PC-3 (cell line): Measurements from ENCODE around the gene NR3C1. TPM values are rescaled to one million over a fixed set of nuclear protein-coding genes. Genes with fewer than 3 reads are reported as not detected.

Experiments
- ATAC-seq: fragments of 200-7000 bp; cut with Tn5 transposase; 2 replicates; pipeline ENCODE4 v1.9.1; 2020; ENCODE audit warnings: mild to moderate bottlenecking, moderate library complexity
- BruUV-seq: library from RNA; stranded (reverse); fragments of 400-500 nt; replicated peaks from 2 replicates; lab custom pipeline; 2021; lab: Mats Ljungman, UMichigan
- CTCF ChIA-PET: fragments of 300-600 bp; sonication (Branson Sonifier 250); formaldehyde crosslinking; loops from one replicate; lab custom pipeline; 2022; ENCODE audit warnings: antibody characterized with exemption; lab: Charles Lee
- POLR2A ChIA-PET: fragments of 300-600 bp; sonication (Branson Sonifier 250); formaldehyde crosslinking; loops from one replicate; lab custom pipeline; 2022; ENCODE audit warnings: antibody characterized with exemption; ENCODE audit not compliant: unreplicated experiment; lab: Charles Lee
- DNase-seq: peaks from one replicate; pipeline ENCODE4 v3.0.0-alpha.2; 2015
- H2AFZ ChIP-seq: fragments of 300-600 bp; sonication (generic); 2 replicates; pipeline ENCODE4 v1.6.0; 2016; ENCODE audit warnings: antibody characterized with exemption, low read length
- H3F3A ChIP-seq: fragments of 300-600 bp; sonication (generic); one replicate; pipeline ENCODE4 v1.6.0; 2017; ENCODE audit warnings: antibody characterized with exemption, low read length, control low read depth, mild to moderate bottlenecking; ENCODE audit not compliant: unreplicated experiment
- H3K27ac ChIP-seq: fragments of 300-600 bp; sonication (generic); 2 replicates; pipeline ENCODE4 v1.5.1; 2016; ENCODE audit warnings: mild to moderate bottlenecking, low read length
- H3K27me3 ChIP-seq: fragments of 300-600 bp; sonication (generic); 2 replicates; pipeline ENCODE4 v1.6.1; 2016; ENCODE audit warnings: low read length, mixed read lengths
- H3K36me3 ChIP-seq: fragments of 300-600 bp; sonication (generic); 2 replicates; pipeline ENCODE4 v1.6.1; 2016; ENCODE audit warnings: low read depth, mixed run types, low read length, mixed read lengths
- H3K4me1 ChIP-seq: fragments of 300-600 bp; sonication (generic); 2 replicates; pipeline ENCODE4 v1.5.1; 2016; ENCODE audit warnings: low read length; ENCODE audit not compliant: insufficient read depth
- H3K4me2 ChIP-seq: fragments of 300-600 bp; sonication (generic); 2 replicates; pipeline ENCODE4 v1.6.0; 2016; ENCODE audit warnings: low read length
- H3K4me3 ChIP-seq: fragments of 300-600 bp; sonication (generic); 2 replicates; pipeline ENCODE4 v1.5.1; 2016; ENCODE audit warnings: mild to moderate bottlenecking, low read length, mixed read lengths
- H3K79me2 ChIP-seq: fragments of 300-600 bp; sonication (generic); 2 replicates; pipeline ENCODE4 v1.6.1; 2017; ENCODE audit warnings: low read length, mixed read lengths
- H3K9ac ChIP-seq: fragments of 300-600 bp; sonication (generic); 2 replicates; pipeline ENCODE4 v1.6.0; 2016; ENCODE audit warnings: mild to moderate bottlenecking, low read length
- H3K9me2 ChIP-seq: fragments of 300-600 bp; sonication (generic); replicated peaks from 2 replicates; pipeline ENCODE4 v1.6.1; 2016; ENCODE audit warnings: mixed run types, low read length, mixed read lengths
- H3K9me3 ChIP-seq: fragments of 300-600 bp; sonication (generic); 2 replicates; pipeline ENCODE4 v1.6.1; 2016; ENCODE audit warnings: low read length, mixed read lengths
- H4K20me1 ChIP-seq: fragments of 300-600 bp; sonication (generic); 2 replicates; pipeline ENCODE4 v1.6.1; 2016; ENCODE audit warnings: low read length, mixed read lengths
- CTCF ChIP-seq: fragments of 300-600 bp; sonication (generic); conservative IDR thresholded peaks from 2 replicates; pipeline ENCODE4 v1.5.1; 2017; ENCODE audit warnings: antibody characterized with exemption, low read depth, mild to moderate bottlenecking, low read length
- EZH2 ChIP-seq: fragments of 300-600 bp; sonication (generic); IDR thresholded peaks from one replicate; pipeline ENCODE4 v1.6.1; 2017; ENCODE audit warnings: antibody characterized with exemption, mild to moderate bottlenecking, low read length; ENCODE audit not compliant: unreplicated experiment
- EZH2phosphoT487 ChIP-seq: fragments of 300-600 bp; sonication (generic); IDR thresholded peaks from 2 replicates; pipeline ENCODE4 v1.6.1; 2018; ENCODE audit warnings: mild to moderate bottlenecking, antibody characterized with exemption, low read length, borderline replicate concordance
- intact Hi-C: fragments of 100-400 bp; cut with micrococcal nuclease; formaldehyde crosslinking; loops from 2 replicates; pipeline ENCODE4 v1.9.0; 2023
- total RNA-seq: library from RNA; depleted of rRNA; stranded (reverse); fragments of >200 nt; gene quantifications from 2 replicates; pipeline ENCODE4 v1.2.3, GENCODE V29; 2014

The NR3C1 gene
- total RNA-seq, 1 experiment from 2014 or later, result 13.0 TPM

- no peaks in the 10 kb centered on the region for H3K27me3 ChIP-seq
- no peaks in the 10 kb centered on the region for H4K20me1 ChIP-seq
- H3F3A ChIP-seq, result no peaks in the 10 kb centered on the region
- H2AFZ ChIP-seq, result no peak overlapping the region
- ChIA-PET POLR2A (no interaction called here), CTCF (no interaction called here)
- BruUV-seq, result no TSS peak
- no peaks in the 10 kb centered on the region for H3K79me2 ChIP-seq
- H3K9me2 ChIP-seq, result no peaks in the 10 kb centered on the region
- TF ChIP-seq EZH2phosphoT487 (no peak), EZH2 (no peak), CTCF (no peak)
- H3K9me3 ChIP-seq, result no peaks in the 10 kb centered on the region
- DNase-seq, result no peak
- no peak overlapping the region for H3K9ac ChIP-seq
- intact Hi-C loops, result no loop called here
- no peak overlapping the region for H3K27ac ChIP-seq
- H3K4me1 ChIP-seq, result no peaks in the 10 kb centered on the region
- ATAC-seq, result no peak
- H3K4me2 ChIP-seq, result no peak overlapping the region
- H3K36me3 ChIP-seq, result no peaks in the 10 kb centered on the region
- no peak overlapping the region for H3K4me3 ChIP-seq
Observed at GRCh38 chr5:143425835-143426234, 22.3 kb upstream of the NR3C1 start.

GRCh38 chr5:143418140-143418866 lies 14.8 kb upstream of the NR3C1 start:
- no peak overlapping the region for H3K4me3 ChIP-seq
- POLR2A ChIA-PET, result no interaction called here
- H4K20me1 ChIP-seq, result no peaks in the 10 kb centered on the region
- H3K9me2 ChIP-seq, result no peaks in the 10 kb centered on the region
- H3K9ac ChIP-seq, result no peak overlapping the region
- H3K9me3 ChIP-seq, result no peaks in the 10 kb centered on the region
- DNase-seq (peak; percentile 59), ATAC-seq (peak; percentile 80)
- no peak for TF ChIP-seq EZH2phosphoT487
- TF ChIP-seq CTCF, result no peak
- TF ChIP-seq EZH2, result no peak
- H3K27me3 ChIP-seq, result no peaks in the 10 kb centered on the region
- intact Hi-C loops, result no loop called here
- H2AFZ ChIP-seq, result no peak overlapping the region
- H3F3A ChIP-seq, result no peaks in the 10 kb centered on the region
- peaks cover 16% of the 10 kb centered on the region for H3K4me1 ChIP-seq
- H3K27ac ChIP-seq, result peak overlapping the region; percentile 8; the same call in 1 of the 2 replicates
- H3K36me3 ChIP-seq, result no peaks in the 10 kb centered on the region
- no TSS peak for BruUV-seq
- CTCF ChIA-PET, result no interaction called here
- peak overlapping the region; percentile 45 for H3K4me2 ChIP-seq
- no peaks in the 10 kb centered on the region for H3K79me2 ChIP-seq

DNA sequence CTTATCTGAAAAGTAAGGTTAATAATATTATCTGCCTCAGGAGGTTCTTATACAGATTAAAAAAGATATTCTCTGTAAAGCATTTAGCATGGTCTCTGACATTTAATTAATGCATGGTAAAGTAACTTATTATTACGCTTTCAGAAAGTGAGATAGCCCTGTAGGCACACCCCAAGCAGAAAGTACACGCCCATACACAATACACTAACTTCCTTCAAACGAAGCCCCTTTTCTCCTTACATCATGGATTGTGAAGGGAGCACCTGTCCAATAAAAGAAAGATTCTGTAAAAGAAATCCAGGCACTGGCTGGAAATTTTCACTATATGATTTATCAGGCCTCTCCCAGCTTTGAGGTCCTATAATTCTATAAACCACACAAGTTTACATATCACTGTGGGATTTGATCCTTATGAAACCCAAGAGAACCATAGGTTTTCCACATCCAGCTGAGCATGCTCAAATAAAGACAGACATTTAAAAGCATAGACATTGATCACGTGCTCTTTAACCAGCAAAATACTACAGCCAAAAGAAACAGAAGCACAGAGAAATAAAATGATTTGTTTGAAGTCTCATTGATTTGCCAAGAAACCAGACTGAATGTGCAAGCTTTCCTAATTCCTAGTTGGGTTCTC lies 14.1 kb upstream of the NR3C1 start:
- Histone ChIP-seq H4K20me1 (no peaks in the 10 kb centered on the region), H3F3A (no peaks in the 10 kb centered on the region), H3K9me2 (no peaks in the 10 kb centered on the region), H3K36me3 (no peaks in the 10 kb centered on the region), H3K79me2 (no peaks in the 10 kb centered on the region), H3K27me3 (no peaks in the 10 kb centered on the region), H3K4me1 (peaks cover 19% of the 10 kb centered on the region), H3K27ac (peak overlapping the region; percentile 23; the same call in 1 of the 2 replicates), H3K4me2 (peak overlapping the region; percentile 45), H2AFZ (no peak overlapping the region), H3K9me3 (no peaks in the 10 kb centered on the region), H3K9ac (no peak overlapping the region), H3K4me3 (no peak overlapping the region)
- intact Hi-C loops, result no loop called here
- no TSS peak for BruUV-seq
- peak; percentile 22; the same call in 1 of the 2 replicates for ATAC-seq
- no peak for DNase-seq
- CTCF ChIA-PET, result no interaction called here
- POLR2A ChIA-PET, result no interaction called here
- TF ChIP-seq CTCF, result no peak
- TF ChIP-seq EZH2phosphoT487, result no peak
- TF ChIP-seq EZH2, result no peak
